ENCODE measurements around the gene ADK.

The ADK gene

DNA sequence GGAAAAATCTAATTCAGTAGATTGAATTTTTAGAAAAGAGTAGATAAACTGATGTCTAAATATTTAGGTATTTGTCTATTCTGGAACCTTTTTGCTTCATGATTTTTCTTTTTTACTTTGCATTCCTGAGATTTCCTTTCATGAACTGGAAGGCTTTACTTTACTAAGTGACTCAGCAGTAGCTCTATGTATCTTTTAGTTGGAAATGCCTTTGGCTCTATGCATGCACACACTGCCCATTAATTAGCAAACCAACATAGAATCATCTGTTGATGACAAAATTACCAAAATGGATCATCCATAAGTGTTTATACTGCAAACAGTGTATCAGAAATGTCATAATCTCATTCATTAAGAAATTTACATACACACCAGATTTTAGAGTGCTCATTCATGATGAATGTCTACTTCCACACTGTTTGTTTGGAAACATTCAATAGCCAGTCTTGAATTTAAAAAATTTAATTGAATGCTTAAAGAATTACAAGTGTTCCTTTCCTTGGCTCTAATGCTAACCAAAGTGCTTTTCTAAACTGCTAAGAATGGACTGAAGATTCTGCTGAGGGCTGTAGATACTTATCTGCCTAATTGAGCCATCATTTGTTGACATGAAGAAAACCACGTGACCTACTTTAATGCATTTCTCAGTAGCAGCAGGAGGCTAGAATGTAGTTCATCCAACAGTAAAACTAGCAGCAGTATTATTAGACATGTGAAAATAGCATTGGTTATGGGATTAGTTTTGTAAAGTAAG lies 282.0 kb downstream of the ADK start:
- no peak overlapping the region for H3K27ac ChIP-seq
- H2AFZ ChIP-seq = no peak overlapping the region
- peaks cover 10% of the 10 kb centered on the region for H3K4me1 ChIP-seq

DNA sequence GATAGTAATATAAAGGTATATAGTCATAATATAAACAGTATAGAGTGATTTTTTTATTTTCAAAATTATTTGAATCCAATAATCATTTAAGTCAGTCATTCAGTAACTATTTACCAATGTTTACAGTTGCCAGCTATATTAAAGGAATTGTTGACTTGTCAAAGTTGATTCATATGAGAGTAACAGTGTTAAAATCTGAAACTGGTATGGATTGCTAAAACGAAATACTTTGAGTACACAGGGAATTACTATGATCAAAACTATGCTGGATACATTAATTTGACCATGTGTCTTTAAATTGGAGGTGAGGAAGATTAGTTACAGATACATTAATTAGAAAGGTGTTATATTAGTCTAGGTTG lies 282.6 kb downstream of the ADK start:
- Histone ChIP-seq H3K4me3 (ENCODE audit: low read depth, low read length) (peak overlapping the region; percentile 46), H3K27ac (no peak overlapping the region), H2AFZ (no peak overlapping the region), H3K9me3 (ENCODE audit: control insufficient read depth, low read length) (no peaks in the 10 kb centered on the region), H3K4me2 (ENCODE audit: low read length) (peak overlapping the region; percentile 67), H3K4me1 (peaks cover 10% of the 10 kb centered on the region), H3K27me3 (ENCODE audit: control insufficient read depth, insufficient read depth, low read length) (no peaks in the 10 kb centered on the region), H3K9ac (no peak overlapping the region), H3K36me3 (ENCODE audit: control insufficient read depth, insufficient read depth, low read length) (no peaks in the 10 kb centered on the region), H3K79me2 (no peaks in the 10 kb centered on the region)
- TF ChIP-seq, protein P1, sequence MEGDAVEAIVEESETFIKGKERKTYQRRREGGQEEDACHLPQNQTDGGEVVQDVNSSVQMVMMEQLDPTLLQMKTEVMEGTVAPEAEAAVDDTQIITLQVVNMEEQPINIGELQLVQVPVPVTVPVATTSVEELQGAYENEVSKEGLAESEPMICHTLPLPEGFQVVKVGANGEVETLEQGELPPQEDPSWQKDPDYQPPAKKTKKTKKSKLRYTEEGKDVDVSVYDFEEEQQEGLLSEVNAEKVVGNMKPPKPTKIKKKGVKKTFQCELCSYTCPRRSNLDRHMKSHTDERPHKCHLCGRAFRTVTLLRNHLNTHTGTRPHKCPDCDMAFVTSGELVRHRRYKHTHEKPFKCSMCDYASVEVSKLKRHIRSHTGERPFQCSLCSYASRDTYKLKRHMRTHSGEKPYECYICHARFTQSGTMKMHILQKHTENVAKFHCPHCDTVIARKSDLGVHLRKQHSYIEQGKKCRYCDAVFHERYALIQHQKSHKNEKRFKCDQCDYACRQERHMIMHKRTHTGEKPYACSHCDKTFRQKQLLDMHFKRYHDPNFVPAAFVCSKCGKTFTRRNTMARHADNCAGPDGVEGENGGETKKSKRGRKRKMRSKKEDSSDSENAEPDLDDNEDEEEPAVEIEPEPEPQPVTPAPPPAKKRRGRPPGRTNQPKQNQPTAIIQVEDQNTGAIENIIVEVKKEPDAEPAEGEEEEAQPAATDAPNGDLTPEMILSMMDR (IDR thresholded peaks at IDR 0.05) = no peak

More for the DNA sequence above, 282.0 kb downstream of the ADK start:
- no peaks in the 10 kb centered on the region for H3K79me2 ChIP-seq
- TF ChIP-seq, protein P1 (IDR thresholded peaks at IDR 0.05) = no peak
- no peaks in the 10 kb centered on the region for H3K36me3 ChIP-seq (ENCODE audit: control insufficient read depth, insufficient read depth, low read length)
- no peaks in the 10 kb centered on the region for H3K27me3 ChIP-seq (ENCODE audit: control insufficient read depth, insufficient read depth, low read length)
- H3K4me2 ChIP-seq (ENCODE audit: low read length) = peak overlapping the region; percentile 67
- no peaks in the 10 kb centered on the region for H3K9me3 ChIP-seq (ENCODE audit: control insufficient read depth, low read length)
- H3K4me3 ChIP-seq (ENCODE audit: low read depth, low read length) = peak overlapping the region; percentile 46
- H3K9ac ChIP-seq = no peak overlapping the region

DNA sequence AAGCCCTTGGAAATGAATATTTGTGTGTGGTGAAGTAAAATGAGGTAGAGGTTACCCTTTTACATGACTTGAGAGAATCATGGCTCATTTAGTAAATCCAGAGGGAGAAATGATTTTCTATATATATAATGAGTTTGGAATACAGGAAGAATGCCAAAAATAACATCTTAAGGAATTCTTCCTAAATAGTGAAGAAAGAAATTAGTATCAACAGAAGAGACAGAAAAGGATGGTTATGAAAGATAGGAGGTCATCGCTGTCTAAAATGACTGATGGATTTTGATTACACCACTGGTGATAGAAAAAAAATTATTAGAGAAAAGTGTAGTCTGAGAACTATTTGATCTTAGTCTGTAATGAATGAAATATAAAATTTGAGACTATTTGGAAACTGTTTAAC lies 283.0 kb downstream of the ADK start:
- no peak overlapping the region for H2AFZ ChIP-seq
- no peaks in the 10 kb centered on the region for H3K27me3 ChIP-seq (ENCODE audit: control insufficient read depth, insufficient read depth, low read length)
- no peak overlapping the region for H3K4me2 ChIP-seq (ENCODE audit: low read length)
- peaks cover 10% of the 10 kb centered on the region for H3K4me1 ChIP-seq
- H3K9ac ChIP-seq = no peak overlapping the region
- no peaks in the 10 kb centered on the region for H3K36me3 ChIP-seq (ENCODE audit: control insufficient read depth, insufficient read depth, low read length)
- H3K79me2 ChIP-seq = no peaks in the 10 kb centered on the region
- H3K4me3 ChIP-seq (ENCODE audit: low read depth, low read length) = no peak overlapping the region
- TF ChIP-seq, protein P1 (IDR thresholded peaks at IDR 0.05) = no peak
- H3K9me3 ChIP-seq (ENCODE audit: control insufficient read depth, low read length) = no peaks in the 10 kb centered on the region
- no peak overlapping the region for H3K27ac ChIP-seq

DNA sequence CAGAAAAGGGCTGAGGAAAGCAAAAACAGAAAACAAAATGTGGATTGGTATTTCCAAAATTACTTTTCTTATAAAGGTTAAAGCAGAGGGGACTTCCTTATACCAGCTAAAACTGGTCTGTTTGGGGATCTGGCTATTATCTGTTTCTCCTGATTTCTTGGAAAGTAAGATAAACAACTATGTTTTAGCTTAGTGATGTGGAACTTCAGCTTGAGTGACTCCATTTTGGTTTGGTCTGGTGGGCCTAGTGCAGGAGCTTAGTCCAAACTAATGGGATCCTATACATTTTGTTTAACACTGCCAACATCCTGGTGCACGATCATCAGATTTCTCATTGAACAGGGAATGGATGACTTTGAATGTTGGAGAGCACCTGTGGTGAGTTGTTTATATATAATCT lies 283.5 kb downstream of the ADK start:
- no peaks in the 10 kb centered on the region for H3K9me3 ChIP-seq (ENCODE audit: control insufficient read depth, low read length)
- H3K4me2 ChIP-seq (ENCODE audit: low read length) = no peak overlapping the region
- no peak overlapping the region for H3K4me3 ChIP-seq (ENCODE audit: low read depth, low read length)
- H3K27ac ChIP-seq = no peak overlapping the region
- H3K27me3 ChIP-seq (ENCODE audit: control insufficient read depth, insufficient read depth, low read length) = no peaks in the 10 kb centered on the region
- peaks cover 10% of the 10 kb centered on the region for H3K4me1 ChIP-seq
- H3K9ac ChIP-seq = no peak overlapping the region
- no peaks in the 10 kb centered on the region for H3K36me3 ChIP-seq (ENCODE audit: control insufficient read depth, insufficient read depth, low read length)
- no peak overlapping the region for H2AFZ ChIP-seq
- TF ChIP-seq, protein P1 (IDR thresholded peaks at IDR 0.05) = no peak
- H3K79me2 ChIP-seq = no peaks in the 10 kb centered on the region

Data from parathyroid adenoma (tissue), 2 donors.